AG09319 (cell line): ENCODE measurements around the gene SRD5A1.

Experiments used
- DNase-seq: peaks from one replicate; pipeline ENCODE4 v3.0.0-alpha.2; 2010; ENCODE audit warnings: low read depth; ENCODE audit errors: extremely low read depth
- CTCF ChIP-seq: IDR thresholded peaks from 2 replicates; pipeline ENCODE4 v1.5.1; 2011; ENCODE audit warnings: low read depth, mild to moderate bottlenecking, inconsistent platforms, low read length, moderate library complexity

The SRD5A1 gene

GRCh38 chr5:6683241-6683640 is 50.0 kb downstream of the SRD5A1 start:
- no peak for TF ChIP-seq CTCF
- no peak for DNase-seq

GRCh38 chr5:6684075-6684474 is 50.8 kb downstream of the SRD5A1 start:
- TF ChIP-seq CTCF: no peak
- no peak for DNase-seq

GRCh38 chr5:6686501-6686900 is 53.3 kb downstream of the SRD5A1 start:
- no peak for TF ChIP-seq CTCF
- no peak for DNase-seq

- DNase-seq: no peak
- TF ChIP-seq CTCF: no peak
Measured at GRCh38 chr5:6686915-6687409, 53.7 kb downstream of the SRD5A1 start.

GRCh38 chr5:6687505-6687904 is 54.3 kb downstream of the SRD5A1 start:
- no peak for TF ChIP-seq CTCF
- no peak for DNase-seq

- TF ChIP-seq CTCF: no peak
- DNase-seq: no peak
Measured at GRCh38 chr5:6692906-6693305, 59.7 kb downstream of the SRD5A1 start.

- TF ChIP-seq CTCF: no peak
- no peak for DNase-seq
Measured at GRCh38 chr5:6698696-6699095, 65.5 kb downstream of the SRD5A1 start.
